NCI-H1694 treated with DMSO at 0.1 percent for 48 hours (cell line): ENCODE data around the gene FKBP15.

Experiments used
- DNase-seq: peaks from one replicate; lab custom pipeline; 2025; lab: John Stamatoyannopoulos, UW

FKBP15 gene

DNA sequence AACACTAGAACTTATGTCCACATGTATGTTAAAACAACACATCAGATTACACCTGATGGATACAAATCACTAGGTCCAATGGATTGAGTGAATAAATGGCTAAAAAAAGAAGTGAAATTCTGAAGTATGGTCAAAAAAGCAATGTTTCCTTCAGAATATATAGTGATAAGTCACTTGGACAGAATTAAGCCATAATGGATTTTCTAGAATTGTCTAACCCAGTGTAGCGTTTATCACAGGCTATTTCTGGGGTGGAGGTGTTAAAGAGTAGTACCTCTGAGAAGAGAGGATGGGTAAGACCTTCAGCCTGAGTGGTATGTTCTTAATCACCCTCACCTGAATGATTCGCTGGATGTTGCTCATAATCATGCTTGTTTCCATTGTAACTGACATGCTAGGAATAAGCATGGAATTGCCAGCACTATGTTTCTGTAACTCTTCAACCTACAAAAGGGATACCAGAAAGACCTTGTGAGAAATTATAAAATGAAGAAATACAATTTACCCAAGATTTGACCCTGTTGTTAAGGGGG lies 37.1 kb downstream of the FKBP15 start:
- DNase-seq, result no peak

DNA sequence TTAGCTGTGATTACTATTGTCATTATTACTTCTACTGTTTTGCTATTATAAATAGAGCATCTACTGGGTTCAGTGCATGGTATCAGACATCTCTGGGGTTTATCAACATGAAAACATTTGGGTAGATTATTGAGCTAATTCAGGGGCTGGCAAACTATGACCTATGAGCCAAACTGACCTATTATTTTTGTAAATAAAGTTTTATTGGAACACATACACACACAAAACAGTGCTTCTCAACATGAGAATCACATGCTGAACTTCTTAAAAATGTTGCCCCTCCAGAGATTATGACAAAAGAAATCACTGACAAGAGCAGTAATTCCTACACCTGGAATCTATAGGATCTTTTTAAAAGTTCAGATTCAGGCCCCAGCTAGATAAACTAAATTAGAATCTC lies 39.9 kb downstream of the FKBP15 start:
- DNase-seq, result no peak

GRCh38 chr9:113179839-113180238 lies 41.2 kb downstream of the FKBP15 start:
- DNase-seq, result no peak

- DNase-seq, result no peak
Observed at GRCh38 chr9:113178087-113178486, 43.0 kb downstream of the FKBP15 start.

- no peak for DNase-seq
Observed at GRCh38 chr9:113177251-113177650, 43.8 kb downstream of the FKBP15 start.

- no peak for DNase-seq
Observed at GRCh38 chr9:113176803-113177202, 44.3 kb downstream of the FKBP15 start.

DNA sequence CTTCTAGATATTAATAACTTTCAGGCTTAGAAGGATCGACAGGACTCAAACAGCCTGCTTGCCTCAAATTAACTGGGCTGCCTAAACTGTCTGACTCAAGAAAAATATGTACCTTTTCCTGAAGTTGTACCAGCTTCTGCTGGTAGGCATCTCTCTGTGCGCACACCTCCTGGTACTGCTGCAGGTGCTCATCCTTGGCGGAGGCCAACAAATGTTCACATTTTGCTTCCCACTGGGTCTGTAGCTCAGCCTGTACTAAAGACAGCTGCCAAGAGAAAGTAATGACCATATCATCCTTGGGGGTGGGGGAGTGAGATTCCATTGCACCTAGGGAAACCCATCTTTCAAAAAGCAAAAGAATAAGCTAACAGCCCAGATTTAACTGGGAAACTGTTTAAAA lies 47.7 kb downstream of the FKBP15 start:
- no peak for DNase-seq

DNA sequence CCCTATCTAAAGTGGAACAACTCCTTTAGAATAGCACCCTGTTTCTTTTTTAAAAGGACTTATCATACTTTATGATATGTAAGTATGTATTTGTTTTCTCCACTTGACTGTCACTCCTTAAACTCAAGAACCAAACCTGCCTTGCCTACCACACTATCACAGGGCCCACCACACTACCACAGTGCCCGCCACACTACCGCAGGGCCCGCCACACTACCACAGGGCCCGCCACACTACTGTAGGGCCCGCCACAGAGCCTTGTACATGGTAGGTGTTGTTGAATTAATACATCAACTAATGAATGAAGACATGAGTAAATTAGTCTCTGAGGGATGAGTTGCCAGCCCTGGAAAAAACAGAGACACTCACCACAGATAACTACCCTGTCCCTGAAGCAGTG lies 52.3 kb downstream of the FKBP15 start:
- no peak for DNase-seq

- no peak for DNase-seq
Observed at GRCh38 chr9:113166039-113166438, 55.0 kb downstream of the FKBP15 start.

DNA sequence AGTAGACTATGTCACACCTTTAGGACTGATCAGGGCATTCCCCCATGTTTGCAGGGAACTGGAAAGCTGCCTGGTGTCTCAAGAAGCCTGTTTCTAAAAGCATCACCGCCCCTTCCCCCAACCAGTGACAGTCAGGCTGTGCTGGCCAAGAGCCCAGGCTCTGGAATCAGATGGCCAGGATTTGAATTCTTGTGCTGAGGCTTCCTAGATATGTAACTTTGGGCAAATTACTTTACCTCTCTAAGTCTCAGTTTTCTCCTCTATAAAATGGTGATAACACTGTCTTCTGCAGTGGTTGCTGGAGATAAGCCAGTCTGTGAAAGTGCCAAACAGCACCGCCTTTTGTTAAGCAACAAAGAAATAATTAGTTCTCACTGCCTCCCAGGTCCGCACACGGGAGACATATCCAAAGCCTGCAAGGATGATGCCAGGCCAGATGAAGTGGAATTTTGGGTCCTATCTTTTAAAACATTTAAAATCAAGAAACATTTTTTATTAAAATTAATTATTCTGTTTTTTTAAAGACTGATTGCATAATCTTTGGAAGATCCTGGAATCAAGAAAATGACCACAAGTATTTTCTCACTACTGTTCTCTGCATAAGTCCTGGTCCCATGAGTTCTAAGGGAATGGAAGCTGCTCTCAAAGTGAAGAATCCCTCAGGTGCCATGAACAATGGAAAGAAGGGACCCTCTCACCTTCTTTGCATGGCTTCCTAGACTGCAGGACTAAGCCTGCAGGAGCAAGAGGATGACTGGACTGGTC lies 56.4 kb downstream of the FKBP15 start:
- DNase-seq, result no peak

- DNase-seq, result no peak
Observed at GRCh38 chr9:113163001-113163400, 58.1 kb downstream of the FKBP15 start.

- DNase-seq, result no peak
Observed at GRCh38 chr9:113160571-113160970, 60.5 kb downstream of the FKBP15 start.

DNA sequence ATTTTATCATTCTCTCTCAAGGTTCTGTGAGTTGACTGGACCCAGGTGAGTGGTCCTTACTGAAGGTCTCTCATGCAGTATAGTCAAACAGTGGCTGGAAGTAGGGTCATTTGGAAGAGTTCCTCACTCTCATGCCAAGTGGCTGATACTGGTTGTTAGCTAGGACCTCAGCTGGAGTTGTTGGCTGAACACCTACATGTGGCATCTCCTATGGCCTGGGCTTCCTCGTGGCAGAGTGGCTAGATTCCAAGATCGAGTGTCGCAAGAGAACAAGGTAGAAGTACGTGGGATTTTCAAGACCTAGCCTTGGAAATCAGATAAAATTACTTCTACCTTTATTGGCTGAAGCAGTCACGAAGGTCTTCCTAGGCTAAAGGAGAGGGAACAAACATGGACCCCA lies 62.6 kb downstream of the FKBP15 start:
- DNase-seq, result no peak

- DNase-seq, result no peak
Observed at GRCh38 chr9:113156880-113157279, 64.2 kb downstream of the FKBP15 start.

DNA sequence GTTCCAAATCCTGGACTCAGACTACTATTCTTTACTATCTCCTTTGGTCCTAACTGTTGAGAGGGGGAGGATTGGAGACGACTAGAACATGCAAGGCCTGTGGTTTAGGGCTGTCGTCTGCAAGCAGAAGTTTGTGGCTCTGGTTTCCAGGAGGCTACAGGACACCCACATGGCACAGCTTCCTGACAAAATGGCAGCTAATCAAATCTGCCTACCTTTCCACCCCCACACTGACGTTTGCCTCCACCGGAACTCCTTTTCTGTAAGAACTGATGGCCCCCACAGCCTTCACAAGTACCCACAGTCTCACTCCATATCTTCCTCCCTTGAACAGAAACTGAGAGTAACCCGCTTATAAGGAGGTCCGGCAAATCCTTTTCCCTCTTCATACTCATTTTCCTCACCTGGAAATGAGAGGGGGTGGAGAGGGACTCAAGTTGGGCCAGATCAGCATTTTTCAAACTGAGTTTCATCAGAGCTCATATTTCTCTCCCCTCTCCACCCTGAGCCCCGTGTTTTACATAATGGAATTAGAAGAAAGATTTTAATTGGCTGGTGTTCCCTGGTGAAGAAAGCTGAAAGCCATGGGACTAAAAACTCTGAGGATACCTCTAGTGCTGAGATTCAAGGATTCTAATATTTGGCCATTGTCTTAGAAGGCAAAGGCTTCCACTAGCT lies 65.0 kb downstream of the FKBP15 start:
- no peak for DNase-seq

GRCh38 chr9:113154946-113155345 lies 66.1 kb downstream of the FKBP15 start:
- DNase-seq, result no peak

- DNase-seq, result no peak
Observed at GRCh38 chr9:113154471-113154870, 66.6 kb downstream of the FKBP15 start.

DNA sequence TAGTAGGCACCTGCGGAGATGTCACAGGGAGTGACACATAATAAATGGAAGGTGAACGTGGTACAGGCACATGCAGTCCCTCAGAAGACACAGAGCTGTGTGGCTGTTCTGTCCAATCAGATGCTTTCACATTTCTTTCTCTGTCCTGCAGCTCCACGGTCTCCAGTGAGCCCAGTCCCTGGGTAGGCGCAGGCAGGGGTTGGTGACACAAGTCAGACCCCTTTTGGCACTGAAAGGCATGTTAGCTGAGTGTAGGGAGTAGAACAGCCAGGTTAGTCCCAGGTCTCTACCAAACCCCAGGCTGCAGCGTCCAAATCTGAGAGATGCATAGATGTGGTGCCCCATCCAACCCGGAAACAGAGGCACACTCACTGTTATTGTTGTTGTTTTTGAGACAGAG lies 67.5 kb downstream of the FKBP15 start:
- DNase-seq, result no peak

GRCh38 chr9:113152699-113153098 lies 68.4 kb downstream of the FKBP15 start:
- no peak for DNase-seq

DNA sequence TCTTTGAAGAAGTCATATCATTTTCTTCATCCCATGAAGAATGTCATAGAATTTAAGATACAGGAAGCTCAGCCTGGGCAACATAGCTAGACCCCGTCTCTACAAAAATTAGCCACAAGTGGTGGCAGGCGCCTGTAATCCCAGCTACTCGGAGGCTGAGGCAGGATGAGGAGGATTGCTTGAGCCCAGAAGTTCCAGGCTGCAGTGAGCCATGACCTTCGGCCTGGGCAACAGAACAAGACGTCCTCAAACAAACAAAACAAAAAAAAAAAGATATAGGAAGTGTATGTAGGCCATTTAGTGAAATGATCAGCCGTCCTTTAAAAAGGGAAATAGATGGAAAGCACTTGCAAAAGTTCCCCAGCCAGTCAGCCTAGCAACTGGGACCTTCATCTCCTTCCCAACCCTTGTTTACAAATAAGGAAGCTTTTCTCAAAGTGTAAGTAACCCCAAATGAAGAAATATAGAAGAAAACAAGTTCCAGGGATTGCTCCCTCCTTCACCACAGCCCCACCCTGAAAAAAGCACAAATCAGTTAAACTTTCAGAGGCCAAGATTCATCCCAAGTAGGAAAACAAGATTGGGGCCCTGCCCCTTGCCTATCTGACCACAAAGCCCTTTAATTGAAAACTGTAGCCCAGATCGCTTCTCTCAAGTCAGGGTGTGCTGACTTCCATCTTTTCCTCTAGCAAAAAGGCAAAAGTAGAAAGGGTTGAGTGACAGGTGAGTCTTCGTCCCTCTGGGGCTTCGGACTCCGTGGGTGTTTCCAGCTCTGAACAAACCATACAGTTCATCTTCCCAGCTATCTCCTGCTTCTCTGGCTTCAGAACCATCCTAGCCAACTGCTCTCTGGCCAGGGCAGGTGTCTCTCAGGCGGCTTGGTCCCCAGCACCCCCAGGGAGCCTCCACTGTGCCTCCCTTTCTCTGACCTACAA lies 69.1 kb downstream of the FKBP15 start:
- DNase-seq, result no peak

GRCh38 chr9:113150670-113151611 lies 70.1 kb downstream of the FKBP15 start, which contains the start of gene SLC31A2:
Gene SLC31A2 (plus strand): TSS chr9:113151007. CDS start chr9:113151075, 68 bp downstream.
- DNase-seq, result peak; percentile 38
